Kidney (tissue), 14 donors: ENCODE measurements around the gene HIGD2A. TPM values are rescaled to one million over a fixed set of nuclear protein-coding genes. Genes with fewer than 3 reads are reported as not detected.

Experiments used
- DNase-seq, 5 donors: peaks; one replicate each; pipeline ENCODE4 v3.0.0-alpha.2; 2013 to 2020
- FAIRE-seq: peaks from 2 replicates; lab custom pipeline; 2012; peaks lifted over from hg19 to GRCh38; lab: Jason Lieb, UNC
- H3K27ac ChIP-seq, 2 donors: one replicate each; pipeline ENCODE4 v1.7.0; 2013; ENCODE audit warnings: low read depth in 2 of 2, low read length in 2 of 2, inconsistent platforms in 1 of 2
- H3K27me3 ChIP-seq: one replicate; pipeline ENCODE4 v1.7.1; 2013; ENCODE audit warnings: low read length, inconsistent platforms; ENCODE audit not compliant: control insufficient read depth, insufficient read depth
- H3K36me3 ChIP-seq, 3 donors: one replicate each; pipeline versions ENCODE4 v1.7.0 to v1.7.1; 2013; ENCODE audit warnings: low read length in 3 of 3, control low read depth in 1 of 3, inconsistent platforms in 1 of 3; ENCODE audit not compliant: insufficient read depth in 3 of 3, control insufficient read depth in 2 of 3
- H3K4me1 ChIP-seq, 3 donors: one replicate each; pipeline versions ENCODE4 v1.7.0 to v1.7.1; 2013; ENCODE audit warnings: low read length in 3 of 3, inconsistent platforms in 1 of 3, low read depth in 1 of 3; ENCODE audit not compliant: control insufficient read depth in 2 of 3, insufficient read depth in 2 of 3
- H3K4me3 ChIP-seq, 3 donors: one replicate each; pipeline versions ENCODE4 v1.7.0 to v1.8.1; 2013; ENCODE audit warnings: low read length in 3 of 3, control low read depth in 1 of 3, inconsistent platforms in 1 of 3
- H3K9ac ChIP-seq, 3 donors: one replicate each; pipeline versions ENCODE4 v1.7.0 to v1.7.1; 2013; ENCODE audit warnings: low read length in 3 of 3, control low read depth in 1 of 3, inconsistent platforms in 1 of 3
- H3K9me3 ChIP-seq, 3 donors: one replicate each; pipeline versions ENCODE4 v1.7.0 to v1.7.1; 2013; ENCODE audit warnings: low read length in 3 of 3, control low read depth in 1 of 3, inconsistent platforms in 1 of 3; ENCODE audit not compliant: control insufficient read depth in 2 of 3, insufficient read depth in 1 of 3
- CTCF ChIP-seq: IDR thresholded peaks from 3 replicates; pipeline ENCODE4 v1.5.1; 2012; ENCODE audit warnings: mild to moderate bottlenecking, moderate library complexity, borderline replicate concordance; ENCODE audit not compliant: insufficient read depth; ENCODE audit errors: extremely low read depth
- intact Hi-C: fragments of 100-400 bp; cut with DNase I; formaldehyde crosslinking; loops from one replicate; pipeline ENCODE4 v1.11.1; 2022
- polyA plus RNA-seq: library from polyadenylated mRNA; stranded (reverse); fragments of 350-450 nt; fragmentation: Illumina TruSeq; extraction: RNeasy Lipid Tissue Mini Kit (QIAGEN cat#74804); gene quantifications from one replicate; pipeline ENCODE4 v1.2.3, GENCODE V29; 2014; ENCODE audit warnings: low read depth, low replicate concordance; ENCODE audit not compliant: insufficient read depth
- total RNA-seq: library from RNA; stranded (reverse); fragmentation: NEBNext Ultra II Directional; extraction: Animal tissue kit (Norgen Biotek cat#: 25700); gene quantifications from one replicate; pipeline ENCODE4 v1.2.1, GENCODE V29; 2021
- donor health status: control.
- donor health status: control.
- donor health status: control.
- donor health status: control.
- donor health status: control.
- donor health status: DM: yes; HTN: yes; CAD: no.
- donor health status: Normal renal cell carcinoma (clear cell type).

The HIGD2A gene
- total and polyA plus RNA-seq, 2 donors from 2014 or later = 105 to 344 TPM

- intact Hi-C loops = no loop called here
- H3K27ac ChIP-seq = no peak overlapping the region
- TF ChIP-seq CTCF = no peak
- H3K27me3 ChIP-seq = no peaks in the 10 kb centered on the region
- H3K36me3 ChIP-seq = peaks cover 0 to 30% (median 15%) of the 10 kb centered on the region in 3 donors
- DNase-seq = peak in 1 of 5 donors; percentile 29
- no peak overlapping the region for H3K9ac ChIP-seq
- H3K4me3 ChIP-seq = no peak overlapping the region
- H3K4me1 ChIP-seq = peaks cover 0 to 11% (median 6%) of the 10 kb centered on the region in 3 donors
- no peak for FAIRE-seq
- H3K9me3 ChIP-seq = no peaks in the 10 kb centered on the region
Measured at GRCh38 chr5:176391479-176391878, 2.9 kb downstream of the HIGD2A start.

- FAIRE-seq = no peak
- intact Hi-C loops = no loop called here
Measured at GRCh38 chr5:176391999-176392398, 3.4 kb downstream of the HIGD2A start.

GRCh38 chr5:176392526-176392925, 4.0 kb downstream of the HIGD2A start:
- no peak overlapping the region for H3K4me3 ChIP-seq
- H3K9me3 ChIP-seq = no peaks in the 10 kb centered on the region
- DNase-seq (no peak), FAIRE-seq (no peak)
- no peaks in the 10 kb centered on the region for H3K27me3 ChIP-seq
- TF ChIP-seq CTCF = no peak
- peaks cover 0 to 8% (median 4%) of the 10 kb centered on the region in 3 donors for H3K4me1 ChIP-seq
- H3K36me3 ChIP-seq = peaks cover 0 to 30% (median 17%) of the 10 kb centered on the region in 3 donors
- H3K9ac ChIP-seq = no peak overlapping the region
- H3K27ac ChIP-seq = no peak overlapping the region
- intact Hi-C loops = no loop called here

More at GRCh38 chr5:176391999-176392398, 3.4 kb downstream of the HIGD2A start:
- peaks cover 0 to 12% (median 6%) of the 10 kb centered on the region in 3 donors for H3K4me1 ChIP-seq
- TF ChIP-seq CTCF = no peak
- H3K36me3 ChIP-seq = peaks cover 0 to 30% (median 17%) of the 10 kb centered on the region in 3 donors
- H3K9ac ChIP-seq = no peak overlapping the region
- H3K4me3 ChIP-seq = no peak overlapping the region
- H3K27ac ChIP-seq = no peak overlapping the region
- H3K9me3 ChIP-seq = no peaks in the 10 kb centered on the region
- H3K27me3 ChIP-seq = no peaks in the 10 kb centered on the region
- DNase-seq = no peak

GRCh38 chr5:176394096-176394495, 5.5 kb downstream of the HIGD2A start:
- no peak for FAIRE-seq
- intact Hi-C loops = no loop called here
- no peak for TF ChIP-seq CTCF

More at GRCh38 chr5:176394096-176394495, 5.5 kb downstream of the HIGD2A start:
- H3K27me3 ChIP-seq = no peaks in the 10 kb centered on the region
- H3K27ac ChIP-seq = no peak overlapping the region
- no peak overlapping the region for H3K4me3 ChIP-seq
- peaks cover 0 to 30% (median 17%) of the 10 kb centered on the region in 3 donors for H3K36me3 ChIP-seq
- no peak for DNase-seq
- no peak overlapping the region for H3K9ac ChIP-seq
- peaks cover 0 to 4% (median 0%) of the 10 kb centered on the region in 3 donors for H3K4me1 ChIP-seq
- H3K9me3 ChIP-seq = no peaks in the 10 kb centered on the region
